ENCODE measurements around the gene SCN3A. TPM values are rescaled to one million over a fixed set of nuclear protein-coding genes. Genes with fewer than 3 reads are reported as not detected.

Gene SCN3A
- total and polyA plus RNA-seq, 9 of the 15 experiments (the other 6 are each of a cell fraction or from before 2014, with no cell fraction given), result not detected

GRCh38 chr2:165055082-165055851 is 148.6 kb downstream of the SCN3A start:
- Histone ChIP-seq H3K9me1 (ENCODE audit: control insufficient read depth, insufficient read depth, low read length) (no peaks in the 10 kb centered on the region), H3K4me3 (no peak overlapping the region), H3K27me3 (ENCODE audit: control insufficient read depth in 2 of 2, insufficient read depth in 2 of 2, low read length in 2 of 2) (no peaks in the 10 kb centered on the region), H3K4me2 (ENCODE audit: insufficient read depth, low read length) (no peak overlapping the region), H3K9me3 (replicated peaks; ENCODE audit: control insufficient read depth, insufficient read depth, low read depth, low read length) (peaks cover 2% of the 10 kb centered on the region; the same call in 1 of the 2 replicates), H3K79me2 (ENCODE audit: control insufficient read depth, insufficient read depth, low read length) (no peaks in the 10 kb centered on the region), H3K4me1 (replicated peaks in 1 of 2; ENCODE audit: control insufficient read depth in 2 of 2, insufficient read depth in 2 of 2, low read length in 2 of 2) (no peaks in the 10 kb centered on the region), H3K9ac (ENCODE audit: insufficient read depth in 1 of 2, low read depth in 2 of 2, low read length in 2 of 2) (no peak overlapping the region), H3K27ac (ENCODE audit: extremely low read depth, low read depth, low read length) (no peak overlapping the region), H4K20me1 (replicated peaks; ENCODE audit: control insufficient read depth, insufficient read depth, low read length) (no peaks in the 10 kb centered on the region), H2AFZ (ENCODE audit: low read depth, low read length) (no peak overlapping the region), H3K36me3 (ENCODE audit: control insufficient read depth, insufficient read depth, low read length) (no peaks in the 10 kb centered on the region)
- in situ Hi-C loops (cut with MboI), result no loop called here
- no peak for ATAC-seq
- intact Hi-C loops (cut with micrococcal nuclease), result no loop called here
- POLR2A ChIA-PET, result no interaction called here
- no TSS peak for BruUV-seq (replicated peaks)
- under 1% methylated on average over 6 of the region's 6 CpGs for WGBS (ENCODE audit: insufficient coverage, low coverage, missing lambda C conversion rate)
- TF ChIP-seq ZNF445 (CRISPR knock-in tag; IDR thresholded peaks at IDR 0.05; ENCODE audit: low read depth), result no peak
- TF ChIP-seq NR4A1 (CRISPR knock-in tag; IDR thresholded peaks at IDR 0.05), result no peak
- no peak for TF ChIP-seq NR4A1 (tag; IDR thresholded peaks at IDR 0.05)
- no peak for TF ChIP-seq U2AF1 (optimal IDR thresholded peaks at IDR 0.05; ENCODE audit: low read depth, low read length)
- no peak for TF ChIP-seq NUFIP1 (IDR thresholded peaks at IDR 0.05; ENCODE audit: partially characterized antibody)
- TF ChIP-seq NFE2L1 (tag; IDR thresholded peaks at IDR 0.05; ENCODE audit: borderline replicate concordance, low read depth), result no peak
- no peak for TF ChIP-seq ETV1 (tag; conservative IDR thresholded peaks at IDR 0.05; ENCODE audit: low read depth)
- TF ChIP-seq E2F1 (CRISPR knock-in tag; IDR thresholded peaks at IDR 0.05), result no peak
- no peak for TF ChIP-seq ESRRB (CRISPR knock-in tag; IDR thresholded peaks at IDR 0.05; ENCODE audit: borderline replicate concordance)
- no peak for TF ChIP-seq ZNF347 (CRISPR knock-in tag; IDR thresholded peaks at IDR 0.05; ENCODE audit: low read depth)
- TF ChIP-seq RFX1 (IDR thresholded peaks at IDR 0.05), result peak; percentile 42; the same call in 1 of the 2 replicates
- TF ChIP-seq RBFOX2 (IDR thresholded peaks at IDR 0.05; ENCODE audit: low read depth, low read length), result no peak
- no peak for TF ChIP-seq BRF1 (IDR thresholded peaks at IDR 0.05; ENCODE audit: borderline replicate concordance, extremely low read depth, insufficient read length)
- TF ChIP-seq NCOA1 (IDR thresholded peaks at IDR 0.05; ENCODE audit: low read depth), result no peak
- peak; percentile 75 for TF ChIP-seq JUND (IDR thresholded peaks at IDR 0.05; ENCODE audit: borderline replicate concordance, low read depth, low read length)
- peak; percentile 91; the same call in 2 of the 3 replicates for TF ChIP-seq JUND (tag; IDR thresholded peaks at IDR 0.05; ENCODE audit: borderline replicate concordance, low read depth, low read length)
- TF ChIP-seq FOSL1 (tag; conservative IDR thresholded peaks at IDR 0.05), result peak; percentile 92
- TF ChIP-seq CREBBP (IDR thresholded peaks at IDR 0.05; ENCODE audit: low read depth, low read length), result no peak
- no peak for TF ChIP-seq PHB (CRISPR knock-in tag; IDR thresholded peaks at IDR 0.05)
- no peak for TF ChIP-seq LARP7 (IDR thresholded peaks at IDR 0.05)
- CTCF ChIA-PET (ENCODE audit: low intra/inter-chr PET ratio), result no interaction called here
- FAIRE-seq, result no peak
- no peak for DNase-seq (ENCODE audit: extremely low read depth in 1 of 4, low spot score in 3 of 4)
